ENCODE data around the gene FAM76A. TPM values are rescaled to one million over a fixed set of nuclear protein-coding genes. Genes with fewer than 3 reads are reported as not detected.
"Not testable (repeated sequence)": the region's sequence is repeated elsewhere in the genome, so short reads cannot be mapped to it uniquely, and the experiment has no call there.

FAM76A gene
- total RNA-seq, 2 experiments from 2014 or later, result 8.4 to 9.0 TPM

- Mint-ChIP-seq H3K27ac (no peak overlapping the region), H3K4me1 (peaks cover 9% of the 10 kb centered on the region), H3K27me3 (no peaks in the 10 kb centered on the region), H3K4me3 (no peak overlapping the region), H3K36me3 (peaks cover 5% of the 10 kb centered on the region), H3K9me3 (no peaks in the 10 kb centered on the region)
- no peak for DNase-seq
Observed at GRCh38 chr1:27782950-27783349, 57.2 kb downstream of the FAM76A start.

GRCh38 chr1:27784700-27785099 is 58.9 kb downstream of the FAM76A start:
- no peak overlapping the region for H3K27ac Mint-ChIP-seq
- peaks cover 9% of the 10 kb centered on the region for H3K4me1 Mint-ChIP-seq
- no peak for DNase-seq
- H3K27me3 Mint-ChIP-seq, result no peaks in the 10 kb centered on the region
- H3K4me3 Mint-ChIP-seq, result no peak overlapping the region
- H3K9me3 Mint-ChIP-seq, result no peaks in the 10 kb centered on the region
- peaks cover 6% of the 10 kb centered on the region for H3K36me3 Mint-ChIP-seq

GRCh38 chr1:27785781-27786455 is 60.2 kb downstream of the FAM76A start:
- DNase-seq, result no peak
- Mint-ChIP-seq H3K27ac (no peak overlapping the region), H3K27me3 (no peaks in the 10 kb centered on the region), H3K9me3 (no peaks in the 10 kb centered on the region), H3K4me3 (no peak overlapping the region), H3K36me3 (peaks cover 14% of the 10 kb centered on the region), H3K4me1 (peaks cover 9% of the 10 kb centered on the region)

- Mint-ChIP-seq H3K27ac (no peak overlapping the region), H3K4me3 (no peak overlapping the region), H3K9me3 (no peaks in the 10 kb centered on the region), H3K27me3 (no peaks in the 10 kb centered on the region), H3K36me3 (peaks cover 12% of the 10 kb centered on the region), H3K4me1 (peaks cover 6% of the 10 kb centered on the region)
- no peak for DNase-seq
Observed at GRCh38 chr1:27787895-27788294, 62.1 kb downstream of the FAM76A start.

GRCh38 chr1:27789540-27790041 is 63.8 kb downstream of the FAM76A start:
- H3K27ac Mint-ChIP-seq, result no peak overlapping the region
- no peak for DNase-seq
- no peak overlapping the region for H3K4me3 Mint-ChIP-seq
- H3K36me3 Mint-ChIP-seq, result peaks cover 10% of the 10 kb centered on the region
- H3K9me3 Mint-ChIP-seq, result no peaks in the 10 kb centered on the region
- H3K27me3 Mint-ChIP-seq, result no peaks in the 10 kb centered on the region
- peaks cover 4% of the 10 kb centered on the region for H3K4me1 Mint-ChIP-seq

- H3K4me3 Mint-ChIP-seq, H3K4me1 Mint-ChIP-seq, H3K9me3 Mint-ChIP-seq, DNase-seq, H3K27ac Mint-ChIP-seq, H3K27me3 Mint-ChIP-seq: not testable (repeated sequence)
- H3K36me3 Mint-ChIP-seq, result peaks cover 12% of the 10 kb centered on the region
Observed at GRCh38 chr1:27790270-27790669, 64.5 kb downstream of the FAM76A start.

GRCh38 chr1:27795601-27796000 is 69.8 kb downstream of the FAM76A start:
- peaks cover 2% of the 10 kb centered on the region for H3K4me1 Mint-ChIP-seq
- H3K4me3 Mint-ChIP-seq, result no peak overlapping the region
- H3K36me3 Mint-ChIP-seq, result peaks cover 11% of the 10 kb centered on the region
- no peak for DNase-seq
- H3K27me3 Mint-ChIP-seq, result no peaks in the 10 kb centered on the region
- no peak overlapping the region for H3K27ac Mint-ChIP-seq
- H3K9me3 Mint-ChIP-seq, result no peaks in the 10 kb centered on the region

- no peak overlapping the region for H3K4me3 Mint-ChIP-seq
- no peak for DNase-seq
- H3K36me3 Mint-ChIP-seq, result peaks cover 13% of the 10 kb centered on the region
- H3K9me3 Mint-ChIP-seq, result no peaks in the 10 kb centered on the region
- H3K27ac Mint-ChIP-seq, result no peak overlapping the region
- H3K4me1 Mint-ChIP-seq, result peaks cover 2% of the 10 kb centered on the region
- no peaks in the 10 kb centered on the region for H3K27me3 Mint-ChIP-seq
Observed at GRCh38 chr1:27804791-27805190, 79.0 kb downstream of the FAM76A start.

- peaks cover 2% of the 10 kb centered on the region for H3K4me1 Mint-ChIP-seq
- H3K36me3 Mint-ChIP-seq, result peaks cover 11% of the 10 kb centered on the region
- DNase-seq, result no peak
- no peaks in the 10 kb centered on the region for H3K9me3 Mint-ChIP-seq
- no peak overlapping the region for H3K27ac Mint-ChIP-seq
- no peaks in the 10 kb centered on the region for H3K27me3 Mint-ChIP-seq
- H3K4me3 Mint-ChIP-seq, result no peak overlapping the region
Observed at GRCh38 chr1:27806758-27807157, 81.0 kb downstream of the FAM76A start.

GRCh38 chr1:27807385-27807784 is 81.6 kb downstream of the FAM76A start:
- Mint-ChIP-seq H3K4me3 (no peak overlapping the region), H3K27ac (no peak overlapping the region), H3K27me3 (no peaks in the 10 kb centered on the region), H3K9me3 (no peaks in the 10 kb centered on the region), H3K4me1 (peaks cover 2% of the 10 kb centered on the region), H3K36me3 (peaks cover 8% of the 10 kb centered on the region)
- DNase-seq, result no peak

GRCh38 chr1:27808131-27808530 is 82.4 kb downstream of the FAM76A start:
- not testable (repeated sequence) for H3K27me3 Mint-ChIP-seq, H3K4me3 Mint-ChIP-seq, H3K4me1 Mint-ChIP-seq, H3K27ac Mint-ChIP-seq, H3K9me3 Mint-ChIP-seq, DNase-seq
- H3K36me3 Mint-ChIP-seq, result peaks cover 12% of the 10 kb centered on the region

GRCh38 chr1:27809883-27810282 is 84.1 kb downstream of the FAM76A start:
- Mint-ChIP-seq H3K27ac (no peak overlapping the region), H3K4me1 (peaks cover under 1% of the 10 kb centered on the region), H3K9me3 (no peaks in the 10 kb centered on the region), H3K4me3 (no peak overlapping the region), H3K36me3 (peaks cover 7% of the 10 kb centered on the region), H3K27me3 (no peaks in the 10 kb centered on the region)
- DNase-seq, result no peak

GRCh38 chr1:27811741-27812500 is 86.2 kb downstream of the FAM76A start:
- Mint-ChIP-seq H3K36me3 (peaks cover 5% of the 10 kb centered on the region), H3K9me3 (no peaks in the 10 kb centered on the region), H3K27me3 (no peaks in the 10 kb centered on the region), H3K4me1 (no peaks in the 10 kb centered on the region), H3K27ac (peak overlapping the region; percentile 17), H3K4me3 (no peak overlapping the region)
- no peak for DNase-seq

All from activated naive CD8-positive, alpha-beta T cell treated with anti-CD3 and anti-CD28 coated beads for 36 hours (primary cell).